ENCODE measurements around the gene NELL1.

The NELL1 gene

GRCh38 chr11:20990447-20990846, 321.1 kb downstream of the NELL1 start:
- DNase-seq = no peak

GRCh38 chr11:20991471-20991870, 322.1 kb downstream of the NELL1 start:
- no peak for DNase-seq

- DNase-seq = no peak
Observed at GRCh38 chr11:21007297-21007696, 337.9 kb downstream of the NELL1 start.

- DNase-seq = no peak
Observed at GRCh38 chr11:21018248-21018647, 348.9 kb downstream of the NELL1 start.

GRCh38 chr11:21026685-21027084, 357.3 kb downstream of the NELL1 start:
- DNase-seq = no peak

GRCh38 chr11:21037850-21038249, 368.5 kb downstream of the NELL1 start:
- DNase-seq = no peak

GRCh38 chr11:21038801-21039200, 369.4 kb downstream of the NELL1 start:
- no peak for DNase-seq

- DNase-seq = no peak
Observed at GRCh38 chr11:21040630-21041029, 371.2 kb downstream of the NELL1 start.

- no peak for DNase-seq
Observed at GRCh38 chr11:21048626-21049025, 379.2 kb downstream of the NELL1 start.

- no peak for DNase-seq
Observed at GRCh38 chr11:21053466-21053865, 384.1 kb downstream of the NELL1 start.

- DNase-seq = no peak
Observed at GRCh38 chr11:21056644-21057043, 387.3 kb downstream of the NELL1 start.

- DNase-seq = no peak
Observed at GRCh38 chr11:21059879-21060278, 390.5 kb downstream of the NELL1 start.

- DNase-seq = no peak
Observed at GRCh38 chr11:21066030-21066429, 396.6 kb downstream of the NELL1 start.

GRCh38 chr11:21068886-21069285, 399.5 kb downstream of the NELL1 start:
- DNase-seq = no peak

GRCh38 chr11:21069909-21070308, 400.5 kb downstream of the NELL1 start:
- no peak for DNase-seq

GRCh38 chr11:21072558-21072957, 403.2 kb downstream of the NELL1 start:
- no peak for DNase-seq

- no peak for DNase-seq
Observed at GRCh38 chr11:21082853-21083252, 413.5 kb downstream of the NELL1 start.

GRCh38 chr11:21088930-21089329, 419.5 kb downstream of the NELL1 start:
- no peak for DNase-seq

GRCh38 chr11:21104641-21105040, 435.3 kb downstream of the NELL1 start:
- DNase-seq = no peak

- DNase-seq = no peak
Observed at GRCh38 chr11:21105196-21105917, 436.0 kb downstream of the NELL1 start.

- DNase-seq = no peak
Observed at GRCh38 chr11:21109341-21109740, 440.0 kb downstream of the NELL1 start.

GRCh38 chr11:21110415-21110814, 441.0 kb downstream of the NELL1 start:
- DNase-seq = no peak

GRCh38 chr11:21113876-21114275, 444.5 kb downstream of the NELL1 start:
- DNase-seq = no peak

- DNase-seq = no peak
Observed at GRCh38 chr11:21116009-21116408, 446.6 kb downstream of the NELL1 start.

GRCh38 chr11:21119411-21119810, 450.0 kb downstream of the NELL1 start:
- DNase-seq = no peak

Measured in inflammatory macrophage treated with lipopolysaccharide for 4 hours (primary cell).